Effector memory CD8-positive, alpha-beta T cell (primary cell): ENCODE measurements around the gene CETN3.
A peak's percentile ranks its signal among the peaks of the same experiment; 100 is the strongest.

Experiments
- ATAC-seq: fragments of 150-1000 bp; cut with Tn5 transposase; replicated peaks from 2 replicates; pipeline ENCODE4 v1.10.0; 2021; ENCODE audit warnings: mild to moderate bottlenecking, moderate library complexity
- DNase-seq, 3 experiments: peaks; one replicate each; pipeline ENCODE4 v3.0.0; 2021
- H3K27ac Mint-ChIP-seq, 2 donors: one replicate each; pipeline ENCODE4 v1.8.0; 2022; ENCODE audit warnings: mild to moderate bottlenecking in 2 of 2, mixed read lengths in 2 of 2, moderate library complexity in 2 of 2
- H3K27me3 Mint-ChIP-seq, 2 donors: one replicate each; pipeline ENCODE4 v1.8.0; 2022; ENCODE audit warnings: mixed read lengths in 2 of 2
- H3K36me3 Mint-ChIP-seq: one replicate; pipeline ENCODE4 v1.8.0; 2022; ENCODE audit warnings: mild to moderate bottlenecking, moderate library complexity, mixed read lengths; ENCODE audit not compliant: insufficient read depth
- H3K4me1 Mint-ChIP-seq, 2 donors: one replicate each; pipeline ENCODE4 v1.8.0; 2022; ENCODE audit warnings: low read depth in 2 of 2, mixed read lengths in 2 of 2
- H3K4me3 Mint-ChIP-seq, 2 donors: one replicate each; pipeline ENCODE4 v1.8.0; 2022; ENCODE audit warnings: mild to moderate bottlenecking in 2 of 2, mixed read lengths in 2 of 2, moderate library complexity in 2 of 2
- H3K9me3 Mint-ChIP-seq, 2 donors: one replicate each; pipeline ENCODE4 v1.8.0; 2022; ENCODE audit warnings: mixed read lengths in 2 of 2
- total RNA-seq, 9 experiments: gene quantifications; one replicate each; lab custom pipeline; 2026; lab: John Stamatoyannopoulos, UW

The CETN3 gene
- 5.4 to 23.0 (median 12.6) reads per million in 9 experiments for total RNA-seq

GRCh38 chr5:90409318-90410177, at the start of gene CETN3:
TSS of gene CETN3 (minus strand) at chr5:90409756. CDS start at chr5:90409661, 95 bp downstream.
- Mint-ChIP-seq H3K4me1 (peaks cover 3 to 5% of the 10 kb centered on the region in 2 donors), H3K27me3 (no peaks in the 10 kb centered on the region), H3K9me3 (no peaks in the 10 kb centered on the region)

GRCh38 chr5:90446961-90447360, 37.4 kb upstream of the CETN3 start:
- Mint-ChIP-seq H3K27ac (no peak overlapping the region), H3K4me3 (no peak overlapping the region), H3K27me3 (no peaks in the 10 kb centered on the region), H3K4me1 (no peaks in the 10 kb centered on the region), H3K9me3 (no peaks in the 10 kb centered on the region), H3K36me3 (peaks cover 6% of the 10 kb centered on the region)
- ATAC-seq (no peak), DNase-seq (no peak)

More at GRCh38 chr5:90409318-90410177, at the start of gene CETN3:
- DNase-seq (peak; percentile 79 to 83 (median 80)), ATAC-seq (peak; percentile 90)
- peaks cover 11% of the 10 kb centered on the region for H3K36me3 Mint-ChIP-seq
- H3K27ac Mint-ChIP-seq: no peak within 1 kb of the TSS
- no peak within 1 kb of the TSS for H3K4me3 Mint-ChIP-seq

GRCh38 chr5:90440644-90441043, 31.1 kb upstream of the CETN3 start:
- peaks cover 0 to 12% of the 10 kb centered on the region in 2 donors for H3K27me3 Mint-ChIP-seq
- no peaks in the 10 kb centered on the region for H3K9me3 Mint-ChIP-seq
- H3K36me3 Mint-ChIP-seq: no peaks in the 10 kb centered on the region
- H3K4me3 Mint-ChIP-seq: peak overlapping the region; percentile 65 to 71
- H3K4me1 Mint-ChIP-seq: peaks cover 2 to 4% of the 10 kb centered on the region in 2 donors
- no peak overlapping the region for H3K27ac Mint-ChIP-seq
- ATAC-seq (no peak), DNase-seq (no peak)

GRCh38 chr5:90438100-90438499, 28.5 kb upstream of the CETN3 start:
- no peaks in the 10 kb centered on the region for H3K9me3 Mint-ChIP-seq
- H3K36me3 Mint-ChIP-seq: no peaks in the 10 kb centered on the region
- no peak overlapping the region for H3K27ac Mint-ChIP-seq
- ATAC-seq: no peak
- H3K4me1 Mint-ChIP-seq: peaks cover 2 to 4% of the 10 kb centered on the region in 2 donors
- no peak for DNase-seq
- peaks cover 0 to 12% of the 10 kb centered on the region in 2 donors for H3K27me3 Mint-ChIP-seq
- no peak overlapping the region for H3K4me3 Mint-ChIP-seq

GRCh38 chr5:90437663-90438062, 28.1 kb upstream of the CETN3 start:
- peaks cover 0 to 12% of the 10 kb centered on the region in 2 donors for H3K27me3 Mint-ChIP-seq
- no peaks in the 10 kb centered on the region for H3K9me3 Mint-ChIP-seq
- H3K4me3 Mint-ChIP-seq: no peak overlapping the region
- DNase-seq: no peak
- peaks cover 2 to 4% of the 10 kb centered on the region in 2 donors for H3K4me1 Mint-ChIP-seq
- H3K36me3 Mint-ChIP-seq: no peaks in the 10 kb centered on the region
- no peak overlapping the region for H3K27ac Mint-ChIP-seq
- no peak for ATAC-seq

- no peak overlapping the region for H3K27ac Mint-ChIP-seq
- H3K4me3 Mint-ChIP-seq: no peak overlapping the region
- DNase-seq (peak; percentile 15 to 34 (median 27)), ATAC-seq (peak; percentile 65)
- no peaks in the 10 kb centered on the region for H3K9me3 Mint-ChIP-seq
- peaks cover 0 to 20% of the 10 kb centered on the region in 2 donors for H3K27me3 Mint-ChIP-seq
- H3K36me3 Mint-ChIP-seq: no peaks in the 10 kb centered on the region
- H3K4me1 Mint-ChIP-seq: no peaks in the 10 kb centered on the region
Measured at GRCh38 chr5:90434116-90434714, 24.7 kb upstream of the CETN3 start.

- no peaks in the 10 kb centered on the region for H3K36me3 Mint-ChIP-seq
- no peak overlapping the region for H3K27ac Mint-ChIP-seq
- ATAC-seq (no peak), DNase-seq (no peak)
- H3K4me1 Mint-ChIP-seq: no peaks in the 10 kb centered on the region
- no peaks in the 10 kb centered on the region for H3K9me3 Mint-ChIP-seq
- H3K27me3 Mint-ChIP-seq: peaks cover 19 to 24% of the 10 kb centered on the region in 2 donors
- no peak overlapping the region for H3K4me3 Mint-ChIP-seq
Measured at GRCh38 chr5:90424245-90424644, 14.7 kb upstream of the CETN3 start.

- Mint-ChIP-seq H3K4me1 (no peaks in the 10 kb centered on the region), H3K9me3 (no peaks in the 10 kb centered on the region), H3K36me3 (no peaks in the 10 kb centered on the region), H3K27ac (no peak overlapping the region), H3K4me3 (no peak overlapping the region), H3K27me3 (peaks cover 36 to 40% of the 10 kb centered on the region in 2 donors)
- DNase-seq: no peak
- no peak for ATAC-seq
Measured at GRCh38 chr5:90421136-90421535, 11.6 kb upstream of the CETN3 start.

- Mint-ChIP-seq H3K9me3 (no peaks in the 10 kb centered on the region), H3K36me3 (no peaks in the 10 kb centered on the region), H3K27ac (no peak overlapping the region), H3K4me1 (no peaks in the 10 kb centered on the region), H3K27me3 (peaks cover 36 to 44% of the 10 kb centered on the region in 2 donors), H3K4me3 (no peak overlapping the region)
- ATAC-seq (no peak), DNase-seq (no peak)
Measured at GRCh38 chr5:90418214-90418613, 8.7 kb upstream of the CETN3 start.

- Mint-ChIP-seq H3K9me3 (no peaks in the 10 kb centered on the region), H3K4me1 (peaks cover 3% of the 10 kb centered on the region in 2 donors), H3K4me3 (no peak overlapping the region), H3K27ac (no peak overlapping the region), H3K36me3 (peaks cover 6% of the 10 kb centered on the region), H3K27me3 (no peaks in the 10 kb centered on the region)
- DNase-seq (no peak), ATAC-seq (no peak)
Measured at GRCh38 chr5:90410178-90410762, 714 bp upstream of the CETN3 start.

GRCh38 chr5:90408571-90409317, 812 bp downstream of the CETN3 start:
- Mint-ChIP-seq H3K36me3 (peaks cover 11% of the 10 kb centered on the region), H3K4me3 (no peak overlapping the region), H3K27ac (no peak overlapping the region), H3K4me1 (peaks cover 3 to 5% of the 10 kb centered on the region in 2 donors), H3K27me3 (no peaks in the 10 kb centered on the region), H3K9me3 (no peaks in the 10 kb centered on the region)
- DNase-seq (no peak), ATAC-seq (no peak)

GRCh38 chr5:90406466-90406865, 3.1 kb downstream of the CETN3 start:
- DNase-seq (no peak), ATAC-seq (no peak)
- H3K27me3 Mint-ChIP-seq: no peaks in the 10 kb centered on the region
- H3K9me3 Mint-ChIP-seq: no peaks in the 10 kb centered on the region
- H3K27ac Mint-ChIP-seq: no peak overlapping the region
- H3K4me1 Mint-ChIP-seq: peaks cover 8 to 9% of the 10 kb centered on the region in 2 donors
- H3K4me3 Mint-ChIP-seq: no peak overlapping the region
- peaks cover 16% of the 10 kb centered on the region for H3K36me3 Mint-ChIP-seq
